GM12878 (cell line): ENCODE measurements around the gene ZBTB42. TPM values are rescaled to one million over a fixed set of nuclear protein-coding genes. Genes with fewer than 3 reads are reported as not detected.

Experiments used
- ATAC-seq: fragments of 200-7000 bp; cut with Tn5 transposase; 3 replicates; pipeline ENCODE4 v1.9.1; 2020; ENCODE audit warnings: mild to moderate bottlenecking, moderate library complexity
- BruUV-seq: library from RNA; stranded (reverse); fragments of 400-500 nt; replicated peaks from 2 replicates; lab custom pipeline; 2021; lab: Mats Ljungman, UMichigan
- CTCF ChIA-PET: fragments of 300-600 bp; sonication (Branson Sonifier 250); formaldehyde crosslinking; extraction: SDS; loops from one replicate; lab custom pipeline; 2021; ENCODE audit warnings: inconsistent platforms; lab: Yijun Ruan, JAX
- POLR2A ChIA-PET: fragments of 350-600 bp; formaldehyde crosslinking; extraction: SDS; loops from one replicate; lab custom pipeline; 2021; ENCODE audit warnings: inconsistent platforms; lab: Charles Lee
- RAD21 ChIA-PET: fragments of 300-600 bp; sonication (Branson Sonifier 250); formaldehyde crosslinking; loops from one replicate; lab custom pipeline; 2023; ENCODE audit warnings: antibody characterized with exemption; ENCODE audit not compliant: unreplicated experiment; lab: Charles Lee
- SMC1A ChIA-PET: fragments of 300-600 bp; sonication (Branson Sonifier 250); formaldehyde crosslinking; loops from one replicate; lab custom pipeline; 2023; ENCODE audit not compliant: unreplicated experiment, uncharacterized antibody; lab: Charles Lee
- DNase-seq: peaks from one replicate; pipeline ENCODE4 v3.0.0-alpha.2; 2011; ENCODE audit warnings: low read depth, low spot score
- FAIRE-seq: peaks from 3 replicates; lab custom pipeline; 2011; peaks lifted over from hg19 to GRCh38; lab: Jason Lieb, UNC
- H2AFZ ChIP-seq: 2 replicates; pipeline ENCODE4 v1.6.0; 2011; ENCODE audit warnings: low read depth, low read length, control low read depth; ENCODE audit not compliant: control insufficient read depth
- H3K27ac ChIP-seq: 2 replicates; pipeline ENCODE4 v1.5.1; 2011; ENCODE audit warnings: control low read depth; ENCODE audit not compliant: control insufficient read depth, insufficient read depth
- H3K27me3 ChIP-seq, 2 experiments: replicated peaks in 1 of 2; 2 replicates each; pipeline versions ENCODE4 v1.6.0 to v1.6.1; 2011; ENCODE audit warnings: low read length in 1 of 2; ENCODE audit not compliant: control insufficient read depth in 2 of 2, insufficient read depth in 2 of 2
- H3K36me3 ChIP-seq, 2 experiments: 2 replicates each; pipeline ENCODE4 v1.5.1; 2011; ENCODE audit warnings: low read length in 1 of 2; ENCODE audit not compliant: control insufficient read depth in 2 of 2, insufficient read depth in 2 of 2
- H3K4me1 ChIP-seq: 2 replicates; pipeline ENCODE4 v1.6.1; 2011; ENCODE audit warnings: mild to moderate bottlenecking, low read length, moderate library complexity, mixed read lengths; ENCODE audit not compliant: control insufficient read depth, insufficient read depth
- H3K4me2 ChIP-seq: 2 replicates; pipeline ENCODE4 v1.6.0; 2011; ENCODE audit warnings: control low read depth; ENCODE audit not compliant: control insufficient read depth, insufficient read depth
- H3K4me3 ChIP-seq: fragments of 200-600 bp; sonication (generic); 2 replicates; pipeline ENCODE4 v1.5.1; 2016
- H3K79me2 ChIP-seq: 2 replicates; pipeline ENCODE4 v1.6.0; 2011; ENCODE audit warnings: low read length; ENCODE audit not compliant: control insufficient read depth, insufficient read depth
- H3K9ac ChIP-seq: 2 replicates; pipeline ENCODE4 v1.8.0; 2011; ENCODE audit warnings: low read length, control low read depth, mixed read lengths; ENCODE audit not compliant: control insufficient read depth, insufficient read depth
- H3K9me3 ChIP-seq: replicated peaks from 3 replicates; pipeline ENCODE4 v1.5.1; 2011; ENCODE audit warnings: mild to moderate bottlenecking, low read length; ENCODE audit not compliant: control insufficient read depth, insufficient read depth
- H4K20me1 ChIP-seq: 2 replicates; pipeline ENCODE4 v1.6.0; 2011; ENCODE audit not compliant: control insufficient read depth, insufficient read depth
- NR2C1 ChIP-seq: fragments of 450-650 bp; IDR thresholded peaks from 2 replicates; pipeline ENCODE4 v1.6.1; 2017; ENCODE audit warnings: antibody characterized with exemption, mild to moderate bottlenecking, moderate library complexity
- WGBS: methylation state at CpG from one replicate; pipeline ENCODE4 v1.1.6; 2016; ENCODE audit warnings: low lambda C conversion rate; ENCODE audit not compliant: insufficient replicate concordance, insufficient coverage; ENCODE audit errors: missing lambda C conversion rate; 5-methylcytosine and 5-hydroxymethylcytosine counted together
- in situ Hi-C: fragments of 300-500 bp; cut with MboI; formaldehyde crosslinking; loops from 9 replicates; pipeline ENCODE4 v1.14.3; 2018; ENCODE audit warnings: mixed read lengths
- intact Hi-C: fragments of 100-400 bp; cut with micrococcal nuclease; formaldehyde crosslinking; loops from one replicate; pipeline ENCODE4 v1.14.2; 2022; ENCODE audit not compliant: unreplicated experiment
- polyA plus RNA-seq, 11 experiments: library from polyadenylated mRNA; depleted of rRNA in 4 of 11; unstranded in 6 of 11; stranded (reverse) in 5 of 11; fragments of >200 nt; fragmentation: Nextera tagmentation in 4 of 11; fragmentation: Illumina TruSeq in 1 of 11; extraction: Ambion mirVana in 4 of 11; extraction: Trizol in 1 of 11; gene quantifications; 1 replicate in 1 of 11; 2 replicates in 10 of 11; pipeline versions ENCODE4 v1.2.1 to v1.2.3, GENCODE V29; 2011 to 2016; ENCODE audit warnings: inconsistent platforms in 2 of 11, missing spikeins in 2 of 11, low read depth in 1 of 11
- total RNA-seq, 4 experiments: library from RNA; depleted of rRNA in 3 of 4; stranded (reverse); fragments of >200 nt in 3 of 4; fragmentation: Illumina TruSeq in 1 of 4; extraction: Trizol in 1 of 4; gene quantifications; 2 replicates each; pipeline versions ENCODE4 v1.2.1 to v1.2.3, GENCODE V29; 2013 to 2021
- TF ChIP-seq, protein P1 (sequence below): fragments of 450-650 bp; IDR thresholded peaks from 2 replicates; pipeline ENCODE4 v1.6.1; 2014; ENCODE audit warnings: mild to moderate bottlenecking
- TF ChIP-seq, protein P2 (sequence below): fragments of 450-650 bp; IDR thresholded peaks from 2 replicates; pipeline ENCODE4 v1.6.1; 2016; ENCODE audit warnings: mild to moderate bottlenecking, moderate library complexity, borderline replicate concordance

ZBTB42 gene
- total and polyA plus RNA-seq, 10 of the 15 experiments (the other 5 are each of a cell fraction or from before 2014, with no cell fraction given), result 0.05 to 1.2 (median 0.37) TPM; not detected in 2

DNA sequence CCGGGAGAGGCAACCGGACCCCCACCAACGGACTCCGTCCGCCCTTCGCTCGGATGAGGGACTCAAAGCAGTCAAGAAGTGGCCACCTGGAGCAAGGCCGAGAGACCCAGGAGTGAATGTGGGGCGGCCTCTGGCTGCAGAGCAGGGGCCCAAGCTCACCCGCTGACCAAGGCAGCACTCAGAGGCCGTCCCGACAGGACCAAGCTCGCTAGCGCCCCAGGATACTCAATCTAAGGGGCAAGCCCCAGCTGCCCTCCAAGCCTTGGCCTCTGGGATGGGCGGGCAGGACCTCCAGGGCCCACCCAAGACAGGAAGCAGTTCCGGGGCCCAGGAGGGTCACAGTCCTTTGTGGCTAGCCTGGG, 6.3 kb upstream of the ZBTB42 start:
- CTCF ChIA-PET, result interaction anchor here (0.8 to 1.4 kb wide), 5 partner anchors 24 to 137 kb away, joined by 3 to 4 read pairs (median 3); partner anchors contain the start of gene SIVA1
- peak overlapping the region; percentile 47 for H3K27ac ChIP-seq
- TF ChIP-seq NR2C1, result peak; percentile 77
- TF ChIP-seq, protein P1, sequence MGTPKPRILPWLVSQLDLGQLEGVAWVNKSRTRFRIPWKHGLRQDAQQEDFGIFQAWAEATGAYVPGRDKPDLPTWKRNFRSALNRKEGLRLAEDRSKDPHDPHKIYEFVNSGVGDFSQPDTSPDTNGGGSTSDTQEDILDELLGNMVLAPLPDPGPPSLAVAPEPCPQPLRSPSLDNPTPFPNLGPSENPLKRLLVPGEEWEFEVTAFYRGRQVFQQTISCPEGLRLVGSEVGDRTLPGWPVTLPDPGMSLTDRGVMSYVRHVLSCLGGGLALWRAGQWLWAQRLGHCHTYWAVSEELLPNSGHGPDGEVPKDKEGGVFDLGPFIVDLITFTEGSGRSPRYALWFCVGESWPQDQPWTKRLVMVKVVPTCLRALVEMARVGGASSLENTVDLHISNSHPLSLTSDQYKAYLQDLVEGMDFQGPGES, result no peak
- TF ChIP-seq, protein P2, sequence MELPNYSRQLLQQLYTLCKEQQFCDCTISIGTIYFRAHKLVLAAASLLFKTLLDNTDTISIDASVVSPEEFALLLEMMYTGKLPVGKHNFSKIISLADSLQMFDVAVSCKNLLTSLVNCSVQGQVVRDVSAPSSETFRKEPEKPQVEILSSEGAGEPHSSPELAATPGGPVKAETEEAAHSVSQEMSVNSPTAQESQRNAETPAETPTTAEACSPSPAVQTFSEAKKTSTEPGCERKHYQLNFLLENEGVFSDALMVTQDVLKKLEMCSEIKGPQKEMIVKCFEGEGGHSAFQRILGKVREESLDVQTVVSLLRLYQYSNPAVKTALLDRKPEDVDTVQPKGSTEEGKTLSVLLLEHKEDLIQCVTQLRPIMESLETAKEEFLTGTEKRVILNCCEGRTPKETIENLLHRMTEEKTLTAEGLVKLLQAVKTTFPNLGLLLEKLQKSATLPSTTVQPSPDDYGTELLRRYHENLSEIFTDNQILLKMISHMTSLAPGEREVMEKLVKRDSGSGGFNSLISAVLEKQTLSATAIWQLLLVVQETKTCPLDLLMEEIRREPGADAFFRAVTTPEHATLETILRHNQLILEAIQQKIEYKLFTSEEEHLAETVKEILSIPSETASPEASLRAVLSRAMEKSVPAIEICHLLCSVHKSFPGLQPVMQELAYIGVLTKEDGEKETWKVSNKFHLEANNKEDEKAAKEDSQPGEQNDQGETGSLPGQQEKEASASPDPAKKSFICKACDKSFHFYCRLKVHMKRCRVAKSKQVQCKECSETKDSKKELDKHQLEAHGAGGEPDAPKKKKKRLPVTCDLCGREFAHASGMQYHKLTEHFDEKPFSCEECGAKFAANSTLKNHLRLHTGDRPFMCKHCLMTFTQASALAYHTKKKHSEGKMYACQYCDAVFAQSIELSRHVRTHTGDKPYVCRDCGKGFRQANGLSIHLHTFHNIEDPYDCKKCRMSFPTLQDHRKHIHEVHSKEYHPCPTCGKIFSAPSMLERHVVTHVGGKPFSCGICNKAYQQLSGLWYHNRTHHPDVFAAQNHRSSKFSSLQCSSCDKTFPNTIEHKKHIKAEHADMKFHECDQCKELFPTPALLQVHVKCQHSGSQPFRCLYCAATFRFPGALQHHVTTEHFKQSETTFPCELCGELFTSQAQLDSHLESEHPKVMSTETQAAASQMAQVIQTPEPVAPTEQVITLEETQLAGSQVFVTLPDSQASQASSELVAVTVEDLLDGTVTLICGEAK, result peak; percentile 18; the same call in 1 of the 2 replicates
- intact Hi-C loops, result no loop called here
- H3K9me3 ChIP-seq, result no peaks in the 10 kb centered on the region
- BruUV-seq, result no TSS peak
- SMC1A ChIA-PET, result no interaction called here
- ATAC-seq (peak; percentile 37), DNase-seq (no peak), FAIRE-seq (no peak)
- H3K27me3 ChIP-seq, result peaks cover 0 to 3% of the 10 kb centered on the region in 2 experiments; a peak in 1 of 4 replicates
- H4K20me1 ChIP-seq, result no peaks in the 10 kb centered on the region; the same call in 1 of the 2 replicates
- no peak overlapping the region; the same call in 1 of the 2 replicates for H2AFZ ChIP-seq
- H3K4me3 ChIP-seq, result peak overlapping the region; percentile 68
- peaks cover 26% of the 10 kb centered on the region for H3K79me2 ChIP-seq
- WGBS, result 12% methylated on average over 16 of the region's 16 CpGs
- peak overlapping the region; percentile 98 for H3K4me2 ChIP-seq
- H3K4me1 ChIP-seq, result peaks cover 19% of the 10 kb centered on the region
- POLR2A ChIA-PET, result no interaction called here
- RAD21 ChIA-PET, result no interaction called here
- H3K36me3 ChIP-seq, result peaks cover 0 to 3% of the 10 kb centered on the region in 2 experiments; a peak in 2 of 4 replicates
- peak overlapping the region; percentile 87 for H3K9ac ChIP-seq
- in situ Hi-C loops, result no loop called here
